ENCODE results near the gene RBBP8NL. TPM values are rescaled to one million over a fixed set of nuclear protein-coding genes. Genes with fewer than 3 reads are reported as not detected.
"Not testable (repeated sequence)": the region's sequence is repeated elsewhere in the genome, so short reads cannot be mapped to it uniquely, and the experiment has no call there.

Gene RBBP8NL
- total RNA-seq, 1 experiment from 2014 or later, result 1.5 TPM

- ATAC-seq; H3K36me3 Mint-ChIP-seq; DNase-seq (ENCODE audit: low spot score); POLR2A ChIA-PET; H3K4me3 Mint-ChIP-seq; H3K27me3 Mint-ChIP-seq (ENCODE audit: low read depth); H3K27ac Mint-ChIP-seq; H3K9me3 Mint-ChIP-seq: not testable (repeated sequence)
- H3K4me1 Mint-ChIP-seq, result peaks cover 34% of the 10 kb centered on the region
- CTCF ChIA-PET, result interaction anchor here (1.7 kb wide), 1 partner anchor 123 kb away, joined by 4 read pairs; no protein-coding TSS in a partner anchor
These were observed 1.3 kb downstream of the RBBP8NL start for GRCh38 chr20:62426059-62426348.

- ATAC-seq, result no peak
- no peak overlapping the region for H3K4me3 Mint-ChIP-seq
- H3K36me3 Mint-ChIP-seq, result no peaks in the 10 kb centered on the region
- H3K4me1 Mint-ChIP-seq, result peaks cover 30% of the 10 kb centered on the region
- TF ChIP-seq ARID4B (CRISPR knock-in tag; IDR thresholded peaks at IDR 0.05; ENCODE audit: borderline replicate concordance) (no peak), FOXP1 (CRISPR knock-in tag; IDR thresholded peaks at IDR 0.05; ENCODE audit: borderline replicate concordance) (0 out of 2 replicates have a peak, but pooled peaks have one; percentile 7)
- peaks cover 5% of the 10 kb centered on the region for H3K9me3 Mint-ChIP-seq
- no peak overlapping the region for H3K27ac Mint-ChIP-seq
- no peaks in the 10 kb centered on the region; the same call in 1 of the 2 replicates for H3K27me3 Mint-ChIP-seq (ENCODE audit: low read depth)
- CTCF ChIA-PET, result interaction anchor here (1.0 to 1.4 kb wide), 2 partner anchors 15 to 74 kb away, joined by 4 to 7 read pairs; no protein-coding TSS in a partner anchor
- POLR2A ChIA-PET, result no interaction called here
- DNase-seq (ENCODE audit: low spot score), result no peak
These were observed 1.9 kb downstream of the RBBP8NL start for GRCh38 chr20:62425281-62426058.

- ChIA-PET POLR2A (no interaction called here), CTCF (interaction anchor here (1.0 to 2.0 kb wide), 9 partner anchors 10 to 192 kb away, joined by 3 to 7 read pairs (median 3); no protein-coding TSS in a partner anchor)
- Mint-ChIP-seq H3K4me1 (peaks cover 30% of the 10 kb centered on the region), H3K36me3 (no peaks in the 10 kb centered on the region), H3K27me3 (ENCODE audit: low read depth) (no peaks in the 10 kb centered on the region; the same call in 1 of the 2 replicates), H3K9me3 (peaks cover 5% of the 10 kb centered on the region), H3K27ac (no peak overlapping the region), H3K4me3 (no peak overlapping the region)
- TF ChIP-seq TEAD1 (CRISPR knock-in tag; IDR thresholded peaks at IDR 0.05), result no peak
- ATAC-seq (no peak), DNase-seq (ENCODE audit: low spot score) (no peak)
These were observed 2.9 kb downstream of the RBBP8NL start for GRCh38 chr20:62424249-62425107.

- no peak overlapping the region for H3K4me3 Mint-ChIP-seq
- DNase-seq (ENCODE audit: low spot score) (no peak), ATAC-seq (no peak; the same call in 1 of the 2 replicates)
- H3K4me1 Mint-ChIP-seq, result peaks cover 18% of the 10 kb centered on the region
- ChIA-PET CTCF (interaction anchor here (0.9 to 2.0 kb wide), 8 partner anchors 9 to 193 kb away, joined by 3 to 8 read pairs (median 3); no protein-coding TSS in a partner anchor), POLR2A (no interaction called here)
- no peaks in the 10 kb centered on the region for H3K36me3 Mint-ChIP-seq
- peaks cover 5% of the 10 kb centered on the region for H3K9me3 Mint-ChIP-seq
- no peak overlapping the region for H3K27ac Mint-ChIP-seq
- no peaks in the 10 kb centered on the region; the same call in 1 of the 2 replicates for H3K27me3 Mint-ChIP-seq (ENCODE audit: low read depth)
- no peak for TF ChIP-seq MXD4 (CRISPR knock-in tag; IDR thresholded peaks at IDR 0.05; ENCODE audit: borderline replicate concordance)
- TF ChIP-seq USF2 (CRISPR knock-in tag; IDR thresholded peaks at IDR 0.05), result no peak
- no peak for TF ChIP-seq ARID4B (CRISPR knock-in tag; IDR thresholded peaks at IDR 0.05; ENCODE audit: borderline replicate concordance)
These were observed 4.0 kb downstream of the RBBP8NL start for GRCh38 chr20:62423326-62423706.

Measured in WTC11 (cell line).